ENCODE data around the gene WDFY1.
"Not testable (repeated sequence)": the region's sequence is repeated elsewhere in the genome, so short reads cannot be mapped to it uniquely, and the experiment has no call there.

Gene WDFY1

DNA sequence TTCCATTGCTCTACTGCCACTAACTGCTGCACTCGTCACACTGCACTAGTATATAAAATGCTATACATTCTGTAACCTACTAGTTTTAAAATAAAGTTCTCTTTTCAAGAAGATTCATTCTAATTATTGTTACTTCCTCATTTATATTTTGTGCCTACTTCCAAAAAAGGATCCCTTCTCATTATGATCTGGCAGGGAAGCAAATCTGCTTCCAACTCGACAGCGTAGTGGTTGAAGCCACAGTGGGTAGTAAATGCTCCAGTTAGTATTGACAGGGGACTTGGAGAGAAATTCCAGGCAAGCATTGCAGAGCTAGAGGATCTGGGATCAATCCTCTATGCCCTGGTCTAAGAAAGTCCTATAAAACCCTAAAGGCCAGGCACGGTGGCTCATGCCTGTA is 54.4 kb downstream of the WDFY1 start:
- DNase-seq: no peak

DNA sequence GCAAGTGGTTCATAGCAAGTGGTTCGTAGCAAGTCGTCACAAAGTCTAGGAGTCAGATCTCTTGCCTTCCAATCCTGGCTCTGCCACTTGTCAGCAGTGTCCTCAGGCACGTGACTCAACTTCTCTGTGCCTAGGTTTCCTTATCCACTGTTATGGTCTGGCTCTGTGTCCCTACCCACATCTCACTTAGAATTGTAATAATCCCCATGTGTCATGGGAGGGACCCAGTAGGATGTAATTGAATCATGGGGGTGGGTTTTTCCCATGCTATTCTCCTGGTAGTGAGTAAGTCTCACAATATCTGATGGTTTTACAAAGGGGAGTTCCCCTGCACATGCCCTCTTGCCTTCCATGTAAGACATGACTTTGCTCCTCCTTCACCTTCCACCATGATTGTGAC is 55.9 kb downstream of the WDFY1 start:
- DNase-seq: no peak

DNA sequence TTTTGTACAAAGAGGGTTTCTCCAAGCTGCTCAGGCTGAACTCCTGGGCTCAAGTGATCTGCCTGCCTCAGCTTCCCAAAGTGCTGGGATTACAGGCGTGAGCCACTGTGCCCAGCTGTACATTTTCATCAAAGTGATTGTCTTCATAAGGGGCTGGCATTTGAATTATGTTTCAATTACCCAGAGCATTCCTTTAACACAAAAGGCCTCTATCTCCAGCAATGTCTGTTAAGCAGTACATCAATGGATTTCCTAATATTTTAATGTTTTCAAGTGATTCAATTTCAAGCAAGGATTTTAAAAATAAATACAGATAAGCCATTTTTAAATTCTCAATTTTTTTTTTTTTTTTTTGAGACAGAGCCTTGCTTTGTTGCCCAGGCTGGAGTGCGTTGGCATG is 56.9 kb downstream of the WDFY1 start:
- DNase-seq: no peak

DNA sequence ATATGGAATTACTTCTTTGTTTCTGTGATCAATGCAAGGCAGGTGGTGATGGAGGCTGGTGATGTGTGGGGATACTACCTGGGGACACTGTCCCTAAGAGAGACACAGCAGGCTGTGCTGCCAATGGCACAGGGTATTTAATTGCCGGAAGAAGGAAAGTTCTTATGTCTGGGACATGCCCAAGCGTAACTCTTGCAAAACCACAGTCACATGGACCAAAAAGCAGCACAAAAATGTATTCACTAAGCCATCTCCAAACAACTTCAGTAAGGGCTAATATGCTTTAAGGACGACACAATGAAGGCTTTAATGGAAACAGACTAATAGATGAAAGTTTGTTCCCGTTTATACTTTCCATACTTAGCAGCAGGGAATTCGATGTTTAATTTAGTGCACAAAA is 58.0 kb downstream of the WDFY1 start:
- no peak for DNase-seq

DNA sequence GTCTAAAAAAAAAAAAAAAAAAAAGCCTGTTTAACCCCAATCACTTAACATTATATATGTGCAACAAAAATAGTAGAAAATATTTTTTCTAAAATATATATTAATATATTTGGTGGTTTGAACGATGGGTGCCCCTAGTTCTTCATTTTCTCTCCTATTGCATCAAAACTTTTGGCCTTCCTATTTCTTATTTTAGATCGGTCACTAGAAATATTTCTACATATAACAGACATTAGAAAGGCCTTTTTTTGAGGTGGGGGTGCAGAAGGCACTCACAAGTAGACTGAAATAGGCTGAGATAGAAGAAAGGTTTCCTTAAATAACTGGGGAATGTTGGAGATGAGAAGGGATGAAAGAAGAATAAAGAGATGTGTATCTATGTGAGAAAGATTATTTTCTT is 58.4 kb downstream of the WDFY1 start:
- DNase-seq: no peak

DNA sequence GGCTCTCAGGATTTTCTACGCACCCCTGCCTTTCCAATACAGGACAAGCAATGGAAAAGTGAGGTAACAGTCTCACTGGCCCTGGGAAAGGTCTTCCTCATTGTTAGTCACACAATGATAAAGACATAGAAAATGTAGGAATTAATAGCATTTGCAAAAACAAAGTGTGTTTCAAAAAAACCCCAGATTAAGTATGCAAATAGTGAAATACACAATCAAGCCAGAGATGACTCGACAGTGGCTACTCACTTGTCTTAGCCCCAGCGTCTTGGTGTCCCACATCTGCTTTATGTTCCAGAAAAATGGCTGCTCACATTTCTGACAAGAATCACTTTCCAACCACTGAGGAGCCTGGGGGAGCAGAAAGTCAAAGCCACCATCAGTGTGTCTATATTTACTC is 60.7 kb downstream of the WDFY1 start:
- no peak for DNase-seq

DNA sequence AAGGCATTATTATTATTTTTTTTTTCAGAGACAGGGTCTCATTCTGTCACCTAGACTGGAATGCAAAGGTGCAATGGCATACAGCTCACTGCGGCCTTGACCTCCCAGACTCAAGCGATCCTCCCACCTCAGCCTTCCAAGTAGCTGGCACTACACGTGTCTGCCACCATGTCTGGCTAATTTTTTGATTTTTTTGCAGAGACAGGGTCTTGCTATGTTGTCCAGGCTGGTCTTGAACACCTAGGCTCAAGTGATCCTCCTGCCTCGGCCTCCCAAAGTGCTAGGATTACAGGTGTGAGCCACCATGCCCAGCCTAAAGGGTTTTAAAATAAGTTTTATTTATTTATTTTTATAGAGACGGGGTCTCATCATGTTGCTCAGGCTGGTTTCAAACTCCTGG is 62.4 kb downstream of the WDFY1 start:
- no peak for DNase-seq

DNA sequence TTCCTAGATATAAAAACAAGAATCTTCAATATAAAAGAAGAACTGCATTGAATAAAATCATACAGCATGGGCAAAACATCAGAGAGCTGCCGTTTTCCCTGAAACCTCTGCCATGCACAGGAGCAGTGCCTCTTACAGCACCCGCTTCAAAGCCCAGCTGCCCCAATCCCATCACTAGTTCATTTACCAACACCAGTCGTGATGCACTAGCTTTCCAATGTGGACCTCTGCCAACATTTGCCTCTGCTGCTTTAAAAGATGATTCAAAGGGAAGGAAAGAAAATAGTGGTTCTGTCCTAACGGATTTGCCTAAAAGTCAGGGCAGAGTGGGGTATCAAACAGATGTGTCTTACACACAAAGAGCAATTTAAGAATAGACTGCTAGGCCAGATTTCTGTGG is 64.3 kb downstream of the WDFY1 start:
- DNase-seq: no peak

DNA sequence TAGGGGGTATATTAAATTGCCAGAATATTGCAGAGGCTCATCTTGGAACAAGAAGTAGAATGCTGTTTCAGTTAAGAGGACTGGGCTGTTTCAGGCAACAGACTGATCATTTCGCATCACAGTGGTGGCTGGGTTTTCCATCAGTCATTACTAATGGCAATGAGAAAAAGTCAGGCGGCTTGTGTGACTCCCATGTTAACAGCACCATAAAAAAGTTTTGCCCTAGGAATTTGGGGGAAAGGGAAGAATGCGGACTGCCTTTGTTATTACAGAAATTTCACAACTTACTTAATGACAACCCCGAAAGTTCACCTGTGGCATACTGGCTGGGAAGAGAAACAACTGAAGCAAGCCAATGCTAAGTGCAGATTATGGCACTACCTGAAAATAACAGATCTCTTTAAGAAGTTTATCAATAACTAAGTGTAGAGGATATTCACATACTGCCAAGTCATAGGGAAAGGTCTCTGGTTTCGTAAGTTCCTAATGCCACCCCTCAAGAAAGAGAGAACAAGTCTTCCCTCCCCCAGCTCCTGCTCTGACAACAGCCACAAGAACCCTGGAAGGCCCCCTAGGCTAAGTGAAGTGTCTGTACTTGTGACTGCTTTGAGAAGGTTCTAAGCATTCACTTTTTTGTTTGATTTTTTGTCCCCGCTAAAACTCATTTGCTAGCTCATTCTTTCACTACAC is 67.3 kb downstream of the WDFY1 start:
- no peak for DNase-seq

DNA sequence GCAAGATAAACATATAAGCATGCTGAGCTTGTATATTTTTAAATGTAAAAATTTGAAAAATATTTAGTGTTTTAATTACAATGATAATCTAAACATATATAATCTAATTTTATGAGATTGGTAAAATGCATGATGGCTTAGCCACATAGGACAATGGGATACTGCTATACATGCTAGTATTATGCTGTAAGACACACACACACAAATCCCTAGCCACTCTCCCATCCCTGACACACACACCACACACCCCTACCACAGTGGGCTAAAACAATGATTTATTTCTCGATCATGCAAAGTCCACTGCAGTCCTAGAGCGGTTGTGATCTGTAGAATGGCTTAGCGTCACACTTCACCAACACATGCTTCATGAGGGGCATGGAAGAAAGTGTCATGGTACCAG is 71.5 kb downstream of the WDFY1 start:
- DNase-seq: no peak

DNA sequence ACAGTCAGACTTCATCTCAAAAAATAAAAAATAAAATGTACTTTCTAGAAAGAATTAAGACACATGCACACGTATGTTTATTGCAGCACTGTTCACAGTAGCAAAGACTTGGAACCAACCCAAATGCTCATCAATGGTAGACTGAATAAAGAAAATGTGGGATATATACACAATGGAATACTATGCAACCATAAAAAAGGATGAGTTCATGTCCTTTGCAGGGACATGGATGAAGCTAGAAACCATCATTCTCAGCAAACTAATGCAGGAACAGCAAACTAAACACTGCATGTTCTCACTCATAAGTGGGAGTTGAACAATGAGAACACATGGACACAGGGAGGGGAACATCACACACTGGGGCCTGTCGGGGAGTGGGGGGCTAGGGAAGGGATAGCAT is 72.4 kb downstream of the WDFY1 start:
- DNase-seq: not testable (repeated sequence)

DNA sequence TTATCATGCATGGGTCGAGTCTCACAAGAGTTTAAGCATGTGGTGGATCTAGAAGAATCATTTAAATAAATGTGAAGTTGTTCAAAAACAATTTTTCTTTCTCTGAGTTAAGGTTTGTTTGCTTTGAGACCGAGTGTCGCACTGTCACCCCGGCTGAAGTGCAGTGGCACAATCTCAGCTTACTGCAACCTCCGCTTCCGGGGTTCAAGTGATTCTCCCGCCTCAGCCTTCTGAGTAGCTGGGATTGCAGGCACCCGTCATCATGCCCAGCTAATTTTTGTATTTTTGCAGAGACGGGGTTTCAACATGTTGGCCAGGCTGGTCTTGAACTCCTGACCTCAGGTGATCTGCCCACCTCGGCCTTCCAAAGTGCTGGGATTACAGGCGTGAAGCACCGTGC is 73.5 kb downstream of the WDFY1 start:
- not testable (repeated sequence) for DNase-seq

DNA sequence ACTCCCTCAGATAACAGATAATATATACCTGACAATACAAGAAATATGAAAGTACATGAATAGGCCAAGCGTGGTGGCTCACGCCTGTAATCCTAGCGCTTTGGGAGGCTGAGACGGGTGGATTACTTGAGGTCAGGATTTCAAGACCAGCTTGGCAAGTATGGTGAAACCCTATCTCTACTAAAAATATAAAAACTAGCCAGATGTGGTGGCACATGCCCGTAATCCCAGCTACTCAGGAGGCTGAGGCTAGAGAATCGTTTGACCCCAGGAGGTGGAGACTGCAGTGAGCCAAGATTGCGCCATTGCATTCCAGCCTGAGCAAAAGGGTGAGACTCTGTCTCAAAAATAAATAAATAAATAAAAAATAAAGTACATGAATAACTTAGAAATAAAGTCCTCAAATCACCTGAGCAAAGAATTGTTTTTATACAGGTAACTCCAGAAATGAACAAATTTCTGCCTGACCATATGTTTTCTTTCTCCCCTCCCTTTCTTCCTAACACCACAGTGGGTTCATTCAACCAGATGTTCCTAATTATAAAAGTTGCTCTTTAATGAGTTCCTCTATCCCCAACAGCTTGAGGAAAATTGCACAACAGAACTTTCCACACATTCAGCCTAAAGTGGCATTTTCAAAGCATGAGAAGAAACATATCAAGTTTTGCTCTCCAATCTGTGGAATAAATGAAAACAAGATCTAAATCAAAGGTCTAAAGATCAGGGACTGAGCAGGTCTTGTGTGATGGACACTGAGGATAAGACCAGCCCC is 74.1 kb downstream of the WDFY1 start:
- DNase-seq: no peak

DNA sequence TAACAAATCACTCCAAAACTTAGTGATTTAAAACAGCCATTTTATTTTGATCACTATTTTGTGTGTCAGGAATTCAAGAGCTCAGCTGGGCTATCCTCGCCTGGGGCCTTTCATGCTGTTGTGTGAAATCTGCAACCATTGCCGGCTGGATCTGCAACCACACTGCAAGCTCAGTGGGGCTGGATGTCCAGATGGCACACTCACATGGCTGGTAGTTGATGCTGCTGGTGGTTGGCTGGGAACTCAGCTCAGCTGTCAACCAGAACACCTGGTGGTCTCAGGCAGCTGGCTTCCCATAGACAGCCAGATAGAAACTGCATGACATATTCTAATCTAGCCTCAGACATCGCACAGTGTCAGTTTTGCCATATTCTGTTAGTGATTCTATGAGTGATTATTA is 77.1 kb downstream of the WDFY1 start:
- DNase-seq: no peak

DNA sequence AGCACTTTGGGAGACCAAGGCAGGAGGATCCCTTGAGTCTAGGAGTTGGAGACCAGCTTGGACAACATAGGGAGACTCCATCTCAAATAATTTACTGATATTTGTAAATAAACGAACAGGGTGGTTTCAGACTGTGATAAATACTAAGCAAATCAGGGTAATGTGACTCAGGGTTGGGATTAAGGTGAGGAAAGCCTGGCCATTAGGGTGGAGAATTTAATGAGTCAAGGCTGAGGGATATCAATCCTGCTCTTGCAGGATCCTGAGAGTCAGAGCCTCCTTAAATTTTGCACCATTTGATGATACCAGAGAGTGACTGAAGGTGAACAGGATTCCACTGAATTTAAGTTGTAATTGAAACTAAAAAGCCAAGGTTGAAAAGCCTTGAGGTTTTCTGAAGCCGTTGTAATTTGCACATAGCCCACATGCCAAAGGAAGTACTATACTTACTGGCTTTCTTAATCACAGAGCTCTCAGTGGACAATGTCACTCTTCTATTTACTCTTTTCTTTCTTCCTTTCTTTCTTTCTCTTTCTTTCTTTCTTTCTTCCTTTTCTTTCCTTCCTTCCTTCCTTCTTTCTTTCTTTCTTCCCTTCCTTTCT is 79.1 kb downstream of the WDFY1 start:
- no peak for DNase-seq

DNA sequence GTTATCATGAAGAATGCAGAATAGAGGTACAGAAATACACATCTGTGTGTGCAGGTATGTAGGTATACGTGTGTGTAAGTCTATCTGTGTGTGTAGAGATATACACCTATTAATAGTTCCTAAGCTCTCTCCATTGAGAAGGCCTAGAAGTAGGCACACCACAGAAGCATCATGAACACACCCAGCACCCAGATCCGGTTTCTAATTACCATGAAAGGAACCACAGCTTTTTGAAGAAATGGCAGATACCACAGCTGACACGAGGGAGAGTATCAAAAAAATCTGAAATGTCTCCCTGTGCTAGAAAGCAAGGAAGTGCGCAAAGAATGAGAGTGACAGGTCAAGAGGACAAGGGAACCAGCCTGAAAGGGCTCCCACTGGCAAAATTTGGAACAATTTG is 80.0 kb downstream of the WDFY1 start:
- no peak for DNase-seq

DNA sequence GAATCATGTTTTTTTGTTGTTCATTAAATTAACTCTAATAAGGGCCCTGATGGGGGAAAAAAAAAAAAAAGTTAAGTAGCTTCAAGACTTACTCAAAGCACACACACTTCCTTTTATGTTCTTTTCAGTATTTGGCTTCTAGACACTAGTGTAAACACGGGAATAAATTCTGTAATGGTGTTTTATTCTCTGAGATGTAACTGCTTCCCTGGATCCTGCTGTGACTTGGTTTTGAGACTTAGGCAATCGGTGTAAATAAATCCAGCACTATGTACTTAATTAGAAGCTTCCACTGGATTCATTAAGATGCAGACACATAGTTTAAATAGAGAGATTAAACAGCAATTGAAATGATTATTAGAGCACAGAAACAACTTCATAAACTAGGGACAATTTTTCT is 81.6 kb downstream of the WDFY1 start:
- DNase-seq: no peak

DNA sequence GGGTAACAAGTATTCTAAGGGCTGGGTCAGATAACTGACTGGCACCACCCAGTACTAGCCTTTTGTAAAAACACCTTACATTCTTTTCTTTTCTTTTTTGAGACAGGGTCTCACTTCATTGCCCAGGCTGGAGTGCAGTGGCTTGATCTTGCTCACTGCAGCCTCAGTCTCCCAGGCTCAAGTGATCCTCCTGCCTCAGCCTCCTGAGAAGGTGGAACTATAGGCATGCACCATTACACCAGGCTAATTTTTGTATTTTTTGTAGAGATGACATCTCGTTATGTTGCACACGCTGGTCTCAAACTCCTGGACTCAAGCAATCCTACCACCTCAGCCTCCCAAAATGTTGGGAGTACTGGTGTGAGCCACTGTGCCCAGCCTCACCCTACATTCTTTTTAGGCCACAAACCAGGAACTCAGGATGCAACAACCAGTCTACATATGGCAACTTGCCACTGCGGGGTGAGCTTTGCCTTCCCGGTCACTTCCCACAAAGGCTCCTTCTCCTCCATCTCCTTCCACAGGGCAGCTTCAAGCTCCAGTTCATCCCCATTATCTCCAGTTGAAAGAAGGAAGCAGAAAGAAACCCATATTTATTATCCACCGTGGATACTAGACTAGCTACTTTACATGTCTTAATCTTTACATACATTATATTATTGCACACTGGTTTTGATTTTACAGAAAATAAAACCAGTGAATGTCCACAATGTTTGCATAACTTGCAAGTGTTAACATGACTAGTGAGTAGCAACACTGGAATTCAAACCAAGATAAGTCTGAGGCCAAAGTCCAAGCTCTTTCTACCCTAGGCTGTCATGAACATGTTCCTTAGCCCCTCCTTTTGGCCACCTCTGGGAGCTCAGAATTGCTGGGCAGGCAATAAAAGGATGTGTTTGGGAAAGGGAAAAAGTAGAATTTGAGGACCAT is 84.1 kb downstream of the WDFY1 start:
- DNase-seq: no peak

DNA sequence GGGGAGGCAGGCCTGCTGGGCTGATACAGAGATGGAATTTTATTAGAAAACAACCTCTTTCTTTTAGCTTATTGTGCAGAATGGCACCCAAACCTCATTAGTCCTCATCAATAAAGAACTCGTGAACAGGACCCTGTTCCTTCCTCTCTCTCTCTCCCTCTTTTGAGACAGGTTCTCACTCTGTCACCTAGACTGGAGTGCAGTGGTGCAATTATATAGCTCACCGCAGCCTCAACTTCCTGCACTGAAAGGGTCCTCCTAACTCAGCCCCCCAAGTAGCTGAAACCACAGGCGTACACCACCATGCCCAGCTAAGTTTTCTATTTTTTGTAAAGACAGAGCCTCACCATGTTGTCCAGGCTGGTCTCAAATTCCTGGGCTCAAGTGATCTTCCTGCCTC is 86.1 kb downstream of the WDFY1 start:
- DNase-seq: no peak

DNA sequence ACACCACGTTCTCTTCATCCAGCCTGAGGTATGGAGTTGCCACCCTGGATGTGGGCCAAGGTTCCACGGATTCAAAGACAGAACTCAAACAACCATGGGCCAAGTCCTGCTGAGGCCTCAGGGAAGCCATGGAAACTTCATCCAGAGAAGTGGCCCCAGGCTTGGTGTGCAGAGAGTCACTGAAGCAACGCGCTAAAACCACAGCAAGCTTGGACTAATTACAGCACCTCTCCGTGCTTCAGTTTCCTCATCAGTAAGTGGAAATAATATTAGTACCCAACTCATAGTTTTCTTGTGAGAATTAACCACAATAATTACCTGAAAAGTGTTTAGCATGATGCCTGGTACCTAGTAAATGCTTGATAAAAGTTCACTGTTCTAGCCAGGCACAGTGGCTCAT is 88.6 kb downstream of the WDFY1 start:
- no peak for DNase-seq

DNA sequence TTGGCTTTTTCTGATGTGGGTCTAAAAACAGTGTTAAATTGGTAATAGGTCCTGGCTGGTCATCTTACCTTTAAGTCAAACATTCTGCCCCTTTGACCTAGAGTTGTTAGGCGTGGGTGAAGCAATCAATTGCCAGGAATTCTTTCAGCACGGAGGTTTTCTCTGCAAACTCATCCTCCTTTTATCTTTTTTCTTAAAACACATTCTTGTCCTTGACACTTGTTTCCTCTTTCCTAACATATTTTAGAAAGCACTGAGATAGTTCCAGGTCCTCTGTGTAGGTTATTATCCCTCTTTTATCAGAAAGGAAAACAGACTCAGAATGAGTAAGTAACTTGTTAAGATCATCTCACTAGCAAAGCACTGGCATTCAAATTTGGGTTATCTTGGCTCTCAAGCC is 89.1 kb downstream of the WDFY1 start:
- DNase-seq: no peak

DNA sequence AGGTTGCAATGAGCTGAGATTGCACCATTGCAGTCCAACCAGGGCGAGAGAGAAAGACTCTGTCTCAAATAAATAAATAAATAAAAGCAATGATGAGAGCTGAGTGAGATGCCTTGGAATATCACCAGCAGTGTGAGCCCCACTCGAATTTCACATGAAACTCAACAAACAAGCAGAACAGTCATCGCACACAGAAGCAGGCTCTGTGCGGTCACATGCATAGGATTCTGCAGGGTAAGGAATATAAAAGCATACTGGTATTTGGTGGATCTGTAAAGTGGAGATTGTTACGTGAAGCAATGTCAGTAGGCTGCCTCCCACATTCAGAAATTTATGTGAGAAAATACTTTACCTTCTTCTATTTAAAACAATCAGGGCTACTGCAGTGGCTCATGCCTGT is 89.7 kb downstream of the WDFY1 start:
- DNase-seq: no peak

DNA sequence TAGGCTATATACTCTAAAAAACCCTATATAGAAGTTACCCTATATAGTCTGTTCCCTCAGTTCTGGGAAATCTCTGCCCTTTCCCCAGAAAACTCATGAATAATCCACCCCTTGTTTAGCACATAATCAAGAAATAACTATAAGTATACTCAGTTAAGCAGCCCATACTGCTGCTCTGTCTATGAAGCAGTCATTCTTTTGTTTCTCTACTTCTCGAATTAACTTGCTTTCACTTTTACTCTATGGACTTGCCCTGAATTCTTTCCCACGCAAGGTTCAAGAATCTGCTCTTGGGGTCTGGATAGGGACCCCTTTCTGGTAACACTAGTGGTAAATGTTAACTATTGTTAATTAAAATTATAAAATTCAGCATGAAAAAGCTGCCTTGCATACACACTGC is 90.4 kb downstream of the WDFY1 start:
- no peak for DNase-seq
